ENCODE results near the gene PHKG2. TPM values are rescaled to one million over a fixed set of nuclear protein-coding genes. Genes with fewer than 3 reads are reported as not detected.
A peak's percentile ranks its signal among the peaks of the same experiment; 100 is the strongest.

The PHKG2 gene
- total and polyA plus RNA-seq, 4 donors, result 12.2 to 37.4 (median 31.7) TPM

DNA sequence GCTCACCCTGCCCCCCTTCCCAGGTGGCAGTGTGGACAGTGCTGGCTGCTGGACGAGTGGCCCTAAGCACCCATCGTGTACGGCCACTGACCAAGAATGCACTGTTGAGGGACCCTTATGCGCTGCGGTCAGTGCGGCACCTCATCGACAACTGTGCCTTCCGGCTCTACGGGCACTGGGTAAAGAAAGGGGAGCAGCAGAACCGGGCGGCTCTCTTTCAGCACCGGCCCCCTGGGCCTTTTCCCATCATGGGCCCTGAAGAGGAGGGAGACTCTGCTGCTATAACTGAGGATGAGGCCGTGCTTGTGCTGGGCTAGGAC lies 8.5 kb downstream of the PHKG2 start:
- DNase-seq, result no peak
- WGBS, 2 donors, result 96 to 98% methylated on average over 10 to 13 of the region's 13 CpGs
- Histone ChIP-seq H3K27ac (ENCODE audit: low read depth in 1 of 2, low read length in 1 of 2) (no peak overlapping the region), H3K9ac (ENCODE audit: insufficient read depth in 1 of 2, low read length in 2 of 2) (no peak overlapping the region), H3K9me3 (ENCODE audit: control insufficient read depth in 4 of 4, insufficient read depth in 3 of 4, low read length in 3 of 4) (no peaks in the 10 kb centered on the region), H3K36me3 (ENCODE audit: control insufficient read depth in 4 of 4, insufficient read depth in 4 of 4, low read length in 4 of 4) (peaks cover 0 to 30% (median 8%) of the 10 kb centered on the region in 4 donors), H3K4me3 (no peak overlapping the region), H3K4me1 (ENCODE audit: control insufficient read depth in 5 of 5, insufficient read depth in 5 of 5, low read length in 5 of 5) (peaks cover 0 to 8% (median 4%) of the 10 kb centered on the region in 5 donors), H3K27me3 (ENCODE audit: control insufficient read depth in 3 of 3, insufficient read depth in 3 of 3, low read length in 2 of 3) (no peaks in the 10 kb centered on the region)
- no peak for TF ChIP-seq CTCF (IDR thresholded peaks at IDR 0.05; ENCODE audit: control extremely low read depth, extremely low read depth)
- ATAC-seq (ENCODE audit: insufficient read depth, low FRiP score), result no peak

DNA sequence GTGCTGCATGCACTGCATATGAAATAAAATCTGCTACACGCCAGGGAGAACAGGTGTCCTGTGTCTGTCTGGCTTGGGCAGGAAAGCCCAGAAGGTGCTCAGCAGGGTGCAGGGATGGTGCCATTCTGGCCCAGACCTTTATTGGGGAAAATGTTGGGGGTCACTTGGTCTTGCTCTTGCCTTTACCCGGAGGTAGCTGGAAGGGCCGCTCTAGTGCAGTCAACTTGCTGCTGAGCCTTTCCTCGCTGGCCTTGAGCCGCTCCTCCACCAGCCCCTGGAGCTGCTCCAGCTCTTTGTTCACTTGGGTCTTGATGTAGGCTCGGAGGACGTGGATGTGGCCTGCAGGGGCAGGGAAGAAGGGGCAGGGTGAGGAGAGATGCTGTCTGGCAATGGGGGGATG lies 9.1 kb downstream of the PHKG2 start:
- Histone ChIP-seq H3K36me3 (ENCODE audit: control insufficient read depth in 4 of 4, insufficient read depth in 4 of 4, low read length in 4 of 4) (peaks cover 0 to 30% (median 9%) of the 10 kb centered on the region in 4 donors), H3K9ac (ENCODE audit: insufficient read depth in 1 of 2, low read length in 2 of 2) (no peak overlapping the region), H3K27ac (ENCODE audit: low read depth in 1 of 2, low read length in 1 of 2) (no peak overlapping the region), H3K27me3 (ENCODE audit: control insufficient read depth in 3 of 3, insufficient read depth in 3 of 3, low read length in 2 of 3) (no peaks in the 10 kb centered on the region), H3K4me1 (ENCODE audit: control insufficient read depth in 5 of 5, insufficient read depth in 5 of 5, low read length in 5 of 5) (peaks cover 0 to 8% (median 4%) of the 10 kb centered on the region in 5 donors), H3K4me3 (no peak overlapping the region), H3K9me3 (ENCODE audit: control insufficient read depth in 4 of 4, insufficient read depth in 3 of 4, low read length in 3 of 4) (no peaks in the 10 kb centered on the region)
- no peak for DNase-seq
- no peak for ATAC-seq (ENCODE audit: insufficient read depth, low FRiP score)
- WGBS, 2 donors, result 90 to 93% methylated on average over 7 of the region's 7 CpGs
- TF ChIP-seq CTCF (IDR thresholded peaks at IDR 0.05; ENCODE audit: control extremely low read depth, extremely low read depth), result no peak

- H3K9me3 ChIP-seq (ENCODE audit: control insufficient read depth in 4 of 4, insufficient read depth in 3 of 4, low read length in 3 of 4), result no peaks in the 10 kb centered on the region
- ATAC-seq (ENCODE audit: insufficient read depth, low FRiP score) (no peak), DNase-seq (no peak)
- H3K4me3 ChIP-seq, result no peak overlapping the region
- peaks cover 8 to 23% (median 10%) of the 10 kb centered on the region in 5 donors for H3K4me1 ChIP-seq (ENCODE audit: control insufficient read depth in 5 of 5, insufficient read depth in 5 of 5, low read length in 5 of 5)
- peaks cover 0 to 20% (median 16%) of the 10 kb centered on the region in 4 donors for H3K36me3 ChIP-seq (ENCODE audit: control insufficient read depth in 4 of 4, insufficient read depth in 4 of 4, low read length in 4 of 4)
- no peak overlapping the region for H3K9ac ChIP-seq (ENCODE audit: insufficient read depth in 1 of 2, low read length in 2 of 2)
- WGBS, 2 donors, result 29 to 67% methylated on average over 10 of the region's 10 CpGs
- TF ChIP-seq CTCF (IDR thresholded peaks at IDR 0.05; ENCODE audit: control extremely low read depth, extremely low read depth), result no peak
- H3K27ac ChIP-seq (ENCODE audit: low read depth in 1 of 2, low read length in 1 of 2), result peak overlapping the region in 1 of 2 donors; percentile 10
- no peaks in the 10 kb centered on the region for H3K27me3 ChIP-seq (ENCODE audit: control insufficient read depth in 3 of 3, insufficient read depth in 3 of 3, low read length in 2 of 3)
These were observed 10.8 kb downstream of the PHKG2 start for GRCh38 chr16:30758988-30759491.

DNA sequence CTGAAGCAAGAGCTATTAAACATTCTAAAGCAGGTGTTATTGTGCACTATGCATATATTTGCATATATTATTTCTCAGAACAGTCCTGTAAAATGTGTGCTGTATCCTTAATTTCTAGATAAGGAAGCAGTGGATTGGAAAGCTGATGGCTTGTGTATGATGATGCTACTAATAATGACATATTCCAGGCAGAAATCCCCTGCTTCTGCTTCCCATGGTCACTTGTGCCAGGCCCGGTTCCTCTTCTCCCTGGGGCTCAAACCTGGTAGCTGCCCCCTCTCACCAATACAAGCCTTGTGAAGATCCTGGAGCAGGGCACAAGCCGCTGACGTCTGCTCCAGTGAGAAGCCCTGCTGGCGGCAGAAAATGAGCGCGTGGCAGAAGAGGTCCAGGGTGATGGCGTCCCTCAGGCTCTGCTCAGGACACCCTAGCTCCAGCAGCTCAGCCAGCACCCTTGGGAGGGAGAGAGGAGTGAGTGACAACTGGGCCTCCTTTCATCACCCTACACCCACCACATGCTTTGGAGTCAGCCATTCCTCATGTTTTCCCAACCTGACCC lies 11.9 kb downstream of the PHKG2 start:
- H3K27me3 ChIP-seq (ENCODE audit: control insufficient read depth in 3 of 3, insufficient read depth in 3 of 3, low read length in 2 of 3), result no peaks in the 10 kb centered on the region
- peaks cover 8 to 23% (median 10%) of the 10 kb centered on the region in 5 donors for H3K4me1 ChIP-seq (ENCODE audit: control insufficient read depth in 5 of 5, insufficient read depth in 5 of 5, low read length in 5 of 5)
- H3K36me3 ChIP-seq (ENCODE audit: control insufficient read depth in 4 of 4, insufficient read depth in 4 of 4, low read length in 4 of 4), result peaks cover 4 to 28% (median 22%) of the 10 kb centered on the region in 4 donors
- no peak overlapping the region for H3K9ac ChIP-seq (ENCODE audit: insufficient read depth in 1 of 2, low read length in 2 of 2)
- no peaks in the 10 kb centered on the region for H3K9me3 ChIP-seq (ENCODE audit: control insufficient read depth in 4 of 4, insufficient read depth in 3 of 4, low read length in 3 of 4)
- ATAC-seq (ENCODE audit: insufficient read depth, low FRiP score), result no peak
- 87 to 89% methylated on average over 7 of the region's 7 CpGs for WGBS, 2 donors
- DNase-seq, result no peak
- no peak for TF ChIP-seq CTCF (IDR thresholded peaks at IDR 0.05; ENCODE audit: control extremely low read depth, extremely low read depth)
- no peak overlapping the region for H3K4me3 ChIP-seq
- no peak overlapping the region for H3K27ac ChIP-seq (ENCODE audit: low read depth in 1 of 2, low read length in 1 of 2)
